GM08714 (cell line): ENCODE results near the gene ATP2C1.
"Not testable (repeated sequence)": the region's sequence is repeated elsewhere in the genome, so short reads cannot be mapped to it uniquely, and the experiment has no call there.

Experiments used
- H3K4me3 ChIP-seq: fragments of 200-500 bp; sonication (Bioruptor generic); 2 replicates; pipeline ENCODE4 v1.5.1; 2014; ENCODE audit warnings: mild to moderate bottlenecking, low read length, inconsistent platforms
- ZNF274 ChIP-seq: IDR thresholded peaks from 2 replicates; pipeline ENCODE4 v1.6.1; 2012; ENCODE audit warnings: mild to moderate bottlenecking, low read depth, low read length

Gene ATP2C1

GRCh38 chr3:130893376-130894129 is at the start of gene ATP2C1:
Gene ATP2C1, plus strand, starts transcription at chr3:130894084. Its CDS starts 686 bp downstream, at chr3:130894770.
- H3K4me3 ChIP-seq: peak within 1 kb of the TSS; percentile 99
- no peak for TF ChIP-seq ZNF274

DNA sequence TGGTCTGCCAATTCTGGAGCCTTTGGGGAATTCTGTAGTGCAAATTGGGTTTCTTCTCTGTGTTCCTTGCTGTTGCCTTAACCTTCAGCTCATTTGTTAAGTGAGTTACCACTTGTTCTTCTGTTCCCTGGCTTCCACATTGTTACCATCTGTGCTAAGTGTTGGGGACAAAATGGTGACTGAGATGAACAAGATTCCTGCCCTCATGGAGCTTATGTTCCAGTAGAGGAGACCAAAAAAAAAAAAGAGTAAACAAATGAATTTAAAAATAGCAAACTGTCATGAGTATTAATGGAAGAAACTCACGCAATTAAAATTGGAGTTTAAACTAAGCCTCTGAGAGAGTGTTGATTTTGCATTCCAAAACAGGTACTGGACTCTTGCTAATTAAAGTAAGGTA is 49.4 kb upstream of the ATP2C1 start:
- no peak for TF ChIP-seq ZNF274
- no peak overlapping the region for H3K4me3 ChIP-seq

- no peak for TF ChIP-seq ZNF274
Observed at GRCh38 chr3:130846181-130846580, 47.7 kb upstream of the ATP2C1 start.

DNA sequence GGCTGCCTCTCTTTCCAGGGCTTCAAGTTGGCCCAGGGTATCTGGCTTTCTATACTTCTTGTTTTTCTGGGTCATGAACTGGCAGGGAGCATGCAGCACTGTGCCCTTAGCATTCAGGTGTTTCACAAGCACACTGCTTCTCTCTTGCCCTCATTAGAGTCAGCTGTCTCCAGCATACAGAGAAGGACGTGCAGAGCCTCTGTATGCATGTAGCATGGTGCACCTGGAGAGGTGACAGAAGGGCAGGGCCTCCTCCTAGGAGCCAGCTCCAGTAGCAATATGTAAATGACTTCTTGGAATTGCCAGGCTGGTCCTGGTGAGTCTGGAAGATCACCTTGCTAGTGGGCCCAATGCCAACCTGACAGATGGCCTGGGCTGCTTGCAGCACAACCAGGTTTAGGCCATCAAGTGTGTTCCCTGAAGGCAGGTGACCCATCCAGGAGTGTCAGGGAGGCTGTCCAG is 44.8 kb upstream of the ATP2C1 start:
- H3K4me3 ChIP-seq: no peak overlapping the region
- TF ChIP-seq ZNF274: no peak

More at GRCh38 chr3:130846181-130846580, 47.7 kb upstream of the ATP2C1 start:
- no peak overlapping the region for H3K4me3 ChIP-seq

DNA sequence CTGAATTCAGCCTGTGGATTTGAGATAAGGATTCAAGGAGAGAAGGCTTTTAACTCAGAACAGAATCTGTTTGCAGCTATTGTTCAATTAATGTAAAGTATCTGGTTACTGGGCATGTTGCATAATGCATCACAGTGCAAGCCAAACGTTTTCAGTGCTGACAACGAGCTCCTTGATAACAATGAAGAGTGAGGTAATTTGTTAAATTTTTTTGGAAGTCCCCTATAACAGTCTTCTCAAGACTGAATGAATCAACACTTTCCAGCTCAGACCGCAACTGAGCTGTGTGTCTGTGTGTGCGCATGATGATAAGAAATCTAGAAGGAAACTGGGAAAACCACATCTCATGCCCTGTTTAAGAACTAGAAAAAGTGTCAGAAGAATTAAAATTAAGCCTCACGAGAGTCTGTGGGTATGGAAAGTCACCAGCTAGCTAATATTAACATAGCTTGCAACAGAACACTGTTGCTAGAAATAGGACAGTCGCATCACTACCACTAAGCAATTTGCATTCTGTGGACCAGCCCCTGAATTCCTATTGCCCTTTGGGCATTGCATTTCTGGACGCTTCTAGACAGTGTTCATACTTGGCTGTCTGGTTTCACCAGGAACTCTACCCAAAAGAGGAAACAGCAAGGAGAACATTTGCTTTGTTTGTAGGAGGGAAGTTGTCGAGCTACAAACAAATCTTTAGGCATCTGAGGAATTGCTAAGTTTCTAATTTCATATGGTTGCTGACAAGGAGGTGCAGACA is 43.7 kb upstream of the ATP2C1 start:
- peak overlapping the region; percentile 91 for H3K4me3 ChIP-seq
- no peak for TF ChIP-seq ZNF274

GRCh38 chr3:130850843-130851242 is 43.0 kb upstream of the ATP2C1 start:
- peak overlapping the region; percentile 91 for H3K4me3 ChIP-seq
- no peak for TF ChIP-seq ZNF274

DNA sequence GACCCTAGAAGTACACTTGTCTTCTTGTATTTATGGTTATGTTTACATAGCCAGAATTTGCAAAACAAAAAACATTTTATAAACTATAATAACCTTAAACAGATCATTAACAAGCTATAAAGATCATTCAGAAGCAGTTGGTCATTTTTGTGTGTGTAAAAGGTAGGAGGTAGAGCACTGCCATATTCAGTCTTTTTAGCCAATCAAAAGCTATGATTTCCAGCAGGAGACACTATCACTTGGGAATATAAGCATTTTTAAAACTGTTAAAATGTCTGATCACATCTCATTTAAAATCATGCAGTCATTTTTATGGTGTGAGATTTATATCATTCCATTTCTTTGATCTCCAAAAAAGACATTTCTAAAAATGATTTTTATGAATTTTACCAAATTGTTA is 42.6 kb upstream of the ATP2C1 start:
- no peak for TF ChIP-seq ZNF274

DNA sequence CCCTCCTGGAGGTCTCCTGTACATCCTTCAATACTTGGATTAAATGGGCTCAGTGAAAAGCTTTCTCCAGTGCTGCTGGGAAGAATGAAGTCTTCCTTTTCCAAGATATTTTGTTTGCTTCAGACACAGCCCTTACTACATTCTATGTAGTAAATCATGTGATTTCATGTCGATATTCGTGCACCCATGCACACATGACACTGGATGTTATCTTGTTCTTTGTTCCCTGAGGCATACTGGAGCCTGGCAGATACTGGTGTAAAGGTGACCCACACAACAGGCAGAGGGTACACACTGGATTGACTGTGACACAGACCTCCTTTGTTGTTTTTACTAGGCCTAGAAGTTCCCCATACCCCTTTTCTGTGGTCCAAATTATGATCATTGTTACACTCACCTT is 40.3 kb upstream of the ATP2C1 start:
- H3K4me3 ChIP-seq: peak overlapping the region; percentile 91
- TF ChIP-seq ZNF274: no peak

More for the DNA sequence above, 42.6 kb upstream of the ATP2C1 start:
- H3K4me3 ChIP-seq: peak overlapping the region; percentile 91; the same call in 1 of the 2 replicates

DNA sequence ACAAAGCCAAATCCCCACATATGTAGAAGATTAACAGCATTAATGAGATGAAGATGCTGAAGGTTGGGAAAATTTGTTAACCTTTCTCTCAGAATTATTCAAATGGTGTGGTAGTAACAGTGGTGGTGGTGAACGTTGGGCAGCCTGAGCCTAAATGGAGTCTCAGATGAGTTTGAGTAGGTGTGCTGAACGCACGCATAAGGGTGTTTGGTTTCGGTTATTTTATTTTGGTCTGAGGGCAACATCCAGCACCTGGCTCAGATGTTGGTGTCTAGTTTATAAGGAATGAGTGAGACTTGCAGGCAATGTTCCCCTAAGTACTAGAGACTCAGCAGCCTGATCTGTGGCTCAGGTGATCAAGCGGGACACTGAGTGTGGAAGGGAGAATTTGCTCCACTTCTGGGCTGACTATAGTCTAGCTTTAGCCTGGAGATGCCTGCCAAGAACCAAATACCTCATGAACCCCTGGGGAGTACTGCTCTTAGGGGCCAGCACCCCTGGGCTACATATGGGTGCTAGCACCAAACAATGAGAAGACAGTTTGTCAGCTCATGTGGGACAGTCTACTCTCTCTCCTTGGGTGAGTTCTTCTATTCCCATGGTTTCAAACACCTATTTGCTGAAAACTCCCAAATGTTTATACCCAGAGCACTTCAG is 39.5 kb upstream of the ATP2C1 start:
- TF ChIP-seq ZNF274: no peak
- H3K4me3 ChIP-seq: peak overlapping the region; percentile 91

- no peak for TF ChIP-seq ZNF274
- peak overlapping the region; percentile 44; the same call in 1 of the 2 replicates for H3K4me3 ChIP-seq
Observed at GRCh38 chr3:130857336-130858026, 36.4 kb upstream of the ATP2C1 start.

- H3K4me3 ChIP-seq: not testable (repeated sequence)
Observed at GRCh38 chr3:130862130-130862529, 31.8 kb upstream of the ATP2C1 start.

DNA sequence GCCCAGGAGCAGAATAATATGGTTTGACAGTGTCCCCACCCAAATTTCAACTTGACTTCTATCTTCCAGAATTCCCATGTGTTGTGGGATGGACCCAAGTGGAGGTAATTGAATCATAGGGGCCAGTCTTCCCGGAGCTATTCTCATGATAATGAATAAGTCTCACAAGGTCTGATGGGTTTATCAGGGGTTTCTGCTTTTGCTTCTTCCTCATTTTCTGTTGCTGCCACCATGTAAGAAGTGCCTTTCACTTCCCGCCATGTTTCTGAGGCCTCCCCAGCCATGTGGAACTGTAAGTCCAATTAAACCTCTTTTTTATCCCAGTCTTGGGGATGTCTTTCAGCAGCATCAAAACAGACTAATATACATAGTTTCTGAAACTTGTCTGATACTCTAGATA is 28.4 kb upstream of the ATP2C1 start:
- H3K4me3 ChIP-seq: no peak overlapping the region
- no peak for TF ChIP-seq ZNF274

- no peak for TF ChIP-seq ZNF274
- H3K4me3 ChIP-seq: no peak overlapping the region
Observed at GRCh38 chr3:130866327-130866726, 27.6 kb upstream of the ATP2C1 start.

DNA sequence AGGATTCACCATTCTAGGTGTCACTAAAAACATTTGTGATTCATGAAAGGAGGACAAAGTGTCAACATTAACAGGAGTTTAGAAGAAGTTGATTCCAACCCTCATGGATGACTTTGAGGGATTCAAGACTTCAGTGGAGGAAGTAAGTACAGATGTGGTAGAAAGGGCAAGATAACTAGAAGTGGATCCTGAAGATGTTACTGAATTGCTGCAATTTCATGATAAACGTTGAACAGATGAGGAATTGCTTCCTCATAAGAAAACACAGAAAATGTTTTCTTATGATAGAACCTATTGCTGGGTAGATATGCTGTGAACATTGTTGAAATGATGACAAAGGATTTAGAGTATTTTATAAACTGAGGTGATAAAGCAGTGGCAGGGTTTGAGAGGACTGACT is 23.5 kb upstream of the ATP2C1 start:
- H3K4me3 ChIP-seq: no peak overlapping the region
- no peak for TF ChIP-seq ZNF274

DNA sequence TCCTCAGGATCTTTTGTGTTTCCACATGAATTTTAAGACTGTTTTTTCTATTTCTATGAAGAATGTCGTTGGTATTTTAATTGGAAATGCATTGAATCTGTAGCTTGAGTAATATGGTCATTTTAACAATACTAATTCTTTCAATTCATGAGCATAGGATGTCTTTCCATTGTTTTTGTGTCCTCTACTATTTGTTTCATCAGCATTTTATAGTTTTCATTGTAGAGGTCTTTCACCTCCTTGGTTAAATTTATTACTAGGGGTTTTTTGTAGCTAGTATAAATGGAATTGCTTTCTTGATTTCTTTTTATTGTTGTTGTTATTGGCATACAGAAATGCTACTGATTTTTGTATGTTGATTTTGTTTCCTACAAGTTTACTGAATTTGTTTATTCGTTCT is 17.3 kb upstream of the ATP2C1 start:
- H3K4me3 ChIP-seq: no peak overlapping the region
- TF ChIP-seq ZNF274: no peak
